DND-41 (cell line): ENCODE measurements around the gene CDK4.

Source experiments
- EZH2 ChIP-seq: IDR thresholded peaks from 3 replicates; pipeline ENCODE4 v1.6.1; 2012; ENCODE audit warnings: borderline replicate concordance, low read depth, mild to moderate bottlenecking, moderate library complexity, low read length, inconsistent platforms; ENCODE audit not compliant: severe bottlenecking
- TF ChIP-seq, protein P1 (sequence below): IDR thresholded peaks from 2 replicates; pipeline ENCODE4 v1.5.1; 2012; ENCODE audit warnings: borderline replicate concordance, low read length, moderate library complexity, mild to moderate bottlenecking; ENCODE audit not compliant: poor library complexity, severe bottlenecking; ENCODE audit errors: extremely low read depth

- TF ChIP-seq, protein P1, sequence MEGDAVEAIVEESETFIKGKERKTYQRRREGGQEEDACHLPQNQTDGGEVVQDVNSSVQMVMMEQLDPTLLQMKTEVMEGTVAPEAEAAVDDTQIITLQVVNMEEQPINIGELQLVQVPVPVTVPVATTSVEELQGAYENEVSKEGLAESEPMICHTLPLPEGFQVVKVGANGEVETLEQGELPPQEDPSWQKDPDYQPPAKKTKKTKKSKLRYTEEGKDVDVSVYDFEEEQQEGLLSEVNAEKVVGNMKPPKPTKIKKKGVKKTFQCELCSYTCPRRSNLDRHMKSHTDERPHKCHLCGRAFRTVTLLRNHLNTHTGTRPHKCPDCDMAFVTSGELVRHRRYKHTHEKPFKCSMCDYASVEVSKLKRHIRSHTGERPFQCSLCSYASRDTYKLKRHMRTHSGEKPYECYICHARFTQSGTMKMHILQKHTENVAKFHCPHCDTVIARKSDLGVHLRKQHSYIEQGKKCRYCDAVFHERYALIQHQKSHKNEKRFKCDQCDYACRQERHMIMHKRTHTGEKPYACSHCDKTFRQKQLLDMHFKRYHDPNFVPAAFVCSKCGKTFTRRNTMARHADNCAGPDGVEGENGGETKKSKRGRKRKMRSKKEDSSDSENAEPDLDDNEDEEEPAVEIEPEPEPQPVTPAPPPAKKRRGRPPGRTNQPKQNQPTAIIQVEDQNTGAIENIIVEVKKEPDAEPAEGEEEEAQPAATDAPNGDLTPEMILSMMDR: no peak
- no peak for TF ChIP-seq EZH2
Measured at GRCh38 chr12:57755194-57755453, 3.0 kb upstream of the CDK4 start.
